Endometrial microvascular endothelial cells (primary cell): Measurements from ENCODE around the gene INTS7. TPM values are rescaled to one million over a fixed set of nuclear protein-coding genes. Genes with fewer than 3 reads are reported as not detected.

Source experiments
- in situ Hi-C: cut with HindIII; loops from 2 replicates; pipeline ENCODE4 v1.10.0; 2017; ENCODE audit warnings: low sequenced_read_pairs, low pct_unique_long_range_greater_than_20kb; ENCODE audit errors: inconsistent ontology term
- total RNA-seq: library from RNA; depleted of rRNA; stranded (reverse); fragments of >200 nt; gene quantifications from one replicate; pipeline ENCODE4 v1.2.3, GENCODE V29; 2015; ENCODE audit errors: inconsistent ontology term

Gene INTS7
- total RNA-seq, 1 donor from 2014 or later = 19.4 TPM

DNA sequence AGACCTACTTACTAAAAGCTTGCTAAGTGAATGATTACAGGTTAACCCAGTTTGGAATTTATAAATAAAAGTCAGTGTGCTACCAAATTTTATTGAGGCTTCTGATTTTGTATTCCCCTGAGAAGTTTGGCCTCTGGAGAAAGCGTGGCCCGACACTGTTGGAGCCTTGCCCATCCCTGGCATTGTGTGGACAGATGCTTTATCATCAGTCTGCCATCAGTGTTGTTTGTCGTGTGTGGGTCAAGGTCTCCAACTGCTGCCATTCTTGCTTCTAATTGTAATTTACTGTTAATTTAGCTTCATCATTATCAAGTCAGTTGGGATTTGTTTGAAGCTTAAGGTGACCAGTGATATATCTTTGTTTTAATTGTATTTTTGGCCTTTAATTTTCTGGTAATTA, 142.8 kb downstream of the INTS7 start:
- in situ Hi-C loops = no loop called here

DNA sequence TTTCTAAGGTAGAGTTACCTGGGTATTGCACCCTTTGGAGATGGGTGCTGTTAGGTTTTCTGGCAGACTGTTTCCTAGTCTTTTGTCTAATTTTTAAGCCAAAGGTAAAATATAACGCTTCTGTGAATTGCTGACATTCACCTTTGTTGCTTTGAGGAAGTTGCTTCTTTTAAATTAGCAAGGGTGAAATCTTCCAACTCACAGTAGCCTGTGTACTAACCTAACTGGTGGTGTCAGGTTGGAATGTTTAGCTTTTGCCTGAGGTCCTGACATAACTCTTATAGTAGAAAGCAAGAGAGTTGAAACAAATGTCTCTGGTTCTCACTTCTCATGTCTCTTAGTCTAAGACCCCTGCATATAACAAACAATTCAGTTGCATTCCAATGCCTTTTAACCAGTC, 143.6 kb downstream of the INTS7 start:
- in situ Hi-C loops = no loop called here

Other genes with a start within 250 kb of the INTS7 start
- 24.0 TPM for gene LPGAT1, start 204.8 kb downstream of the INTS7 start, total RNA-seq
- gene DTL, start 191 bp upstream of the INTS7 start, total RNA-seq = 19.1 TPM
- 29.6 TPM for gene PPP2R5A, start 249.9 kb upstream of the INTS7 start, total RNA-seq